ENCODE results near the gene FNDC1.

DNA sequence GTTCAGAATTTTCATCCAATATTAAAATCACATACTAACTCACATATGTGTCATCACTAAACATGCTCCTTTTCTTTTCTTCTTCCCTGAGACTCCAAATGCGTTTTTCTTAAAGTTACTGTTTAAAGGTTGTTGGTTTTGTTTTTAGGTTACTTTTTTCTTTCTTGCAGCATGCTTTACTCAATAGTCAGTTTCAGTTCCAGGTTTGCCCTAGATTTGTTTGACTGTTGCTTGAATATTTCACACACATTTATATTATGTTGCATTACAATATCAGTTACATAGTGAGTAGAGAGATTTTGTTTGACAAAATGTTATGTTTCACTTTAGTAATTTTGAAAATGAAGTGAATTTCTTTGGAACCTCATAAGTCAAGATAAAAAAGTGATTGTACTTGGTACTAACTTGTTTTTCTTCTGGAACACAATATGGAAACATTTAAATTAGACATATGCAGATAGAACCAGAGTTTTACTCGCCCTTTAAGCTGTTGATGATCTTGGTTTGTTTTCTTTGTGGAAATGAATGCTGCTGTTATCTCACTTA lies 27.3 kb downstream of the FNDC1 start:
- TF ChIP-seq CTCF (IDR thresholded peaks at IDR 0.05; ENCODE audit: low read length) (no peak), EZH2 (IDR thresholded peaks at IDR 0.05; ENCODE audit: borderline replicate concordance, low read length) (no peak)
